HEK293T (cell line): ENCODE measurements around the gene PIGO.

Experiments
- ARNT ChIP-seq: fragments of 450-650 bp; IDR thresholded peaks from 2 replicates; pipeline ENCODE4 v1.6.1; 2017; ENCODE audit warnings: mild to moderate bottlenecking
- BHLHE40 ChIP-seq: fragments of 450-650 bp; IDR thresholded peaks from 2 replicates; pipeline ENCODE4 v1.6.1; 2016; ENCODE audit warnings: mild to moderate bottlenecking, moderate library complexity, borderline replicate concordance
- FOXA1 ChIP-seq: fragments of 450-650 bp; IDR thresholded peaks from 2 replicates; pipeline ENCODE4 v1.6.1; 2016; ENCODE audit warnings: mild to moderate bottlenecking
- FOXK2 ChIP-seq: fragments of 450-650 bp; IDR thresholded peaks from 2 replicates; pipeline ENCODE4 v1.6.1; 2016; ENCODE audit warnings: mild to moderate bottlenecking
- FOXM1 ChIP-seq: fragments of 450-650 bp; IDR thresholded peaks from 2 replicates; pipeline ENCODE4 v1.6.1; 2017; ENCODE audit warnings: mild to moderate bottlenecking, borderline replicate concordance
- HDGF ChIP-seq: fragments of 450-650 bp; IDR thresholded peaks from 2 replicates; pipeline ENCODE4 v1.6.1; 2017; ENCODE audit warnings: antibody characterized with exemption, borderline replicate concordance
- LEF1 ChIP-seq: fragments of 450-650 bp; IDR thresholded peaks from 2 replicates; pipeline ENCODE4 v1.6.1; 2017; ENCODE audit warnings: mild to moderate bottlenecking, borderline replicate concordance
- SP1 ChIP-seq: fragments of 450-650 bp; IDR thresholded peaks from 2 replicates; pipeline ENCODE4 v1.6.1; 2017
- SUZ12 ChIP-seq: fragments of 450-650 bp; IDR thresholded peaks from 2 replicates; pipeline ENCODE4 v1.6.1; 2016; ENCODE audit warnings: mild to moderate bottlenecking
- ZNF384 ChIP-seq: fragments of 450-650 bp; IDR thresholded peaks from 2 replicates; pipeline ENCODE4 v1.6.1; 2016
- TF ChIP-seq, protein P1 (sequence below): fragments of 450-650 bp; IDR thresholded peaks from 2 replicates; pipeline ENCODE4 v1.6.1; 2016

- no peak for TF ChIP-seq LEF1
- no peak for TF ChIP-seq FOXK2
- no peak for TF ChIP-seq ARNT
- TF ChIP-seq FOXA1 = no peak
- no peak for TF ChIP-seq BHLHE40
- no peak for TF ChIP-seq SP1
- TF ChIP-seq HDGF = no peak
- TF ChIP-seq ZNF384 = no peak
- TF ChIP-seq FOXM1 = no peak
- TF ChIP-seq, protein P1, sequence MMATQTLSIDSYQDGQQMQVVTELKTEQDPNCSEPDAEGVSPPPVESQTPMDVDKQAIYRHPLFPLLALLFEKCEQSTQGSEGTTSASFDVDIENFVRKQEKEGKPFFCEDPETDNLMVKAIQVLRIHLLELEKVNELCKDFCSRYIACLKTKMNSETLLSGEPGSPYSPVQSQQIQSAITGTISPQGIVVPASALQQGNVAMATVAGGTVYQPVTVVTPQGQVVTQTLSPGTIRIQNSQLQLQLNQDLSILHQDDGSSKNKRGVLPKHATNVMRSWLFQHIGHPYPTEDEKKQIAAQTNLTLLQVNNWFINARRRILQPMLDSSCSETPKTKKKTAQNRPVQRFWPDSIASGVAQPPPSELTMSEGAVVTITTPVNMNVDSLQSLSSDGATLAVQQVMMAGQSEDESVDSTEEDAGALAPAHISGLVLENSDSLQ = 0 out of 2 replicates have a peak, but pooled peaks have one; percentile 16
- TF ChIP-seq SUZ12 = no peak
Observed at GRCh38 chr9:35116898-35117551, 20.6 kb upstream of the PIGO start.
